Measurements from ENCODE around the gene RAB3IL1. TPM values are rescaled to one million over a fixed set of nuclear protein-coding genes. Genes with fewer than 3 reads are reported as not detected.
A peak's percentile ranks its signal among the peaks of the same experiment; 100 is the strongest.

Gene RAB3IL1
- total and polyA plus RNA-seq, 2 of the 13 experiments (the other 11 are each of a cell fraction or from before 2014, with no cell fraction given) = 1.2 to 2.0 TPM

- no peak for TF ChIP-seq TEF (CRISPR knock-in tag; IDR thresholded peaks at IDR 0.05)
- TF ChIP-seq ZNF768 (CRISPR knock-in tag; IDR thresholded peaks at IDR 0.05) = peak; percentile 53
- TF ChIP-seq ZNF414 (CRISPR knock-in tag; IDR thresholded peaks at IDR 0.05) = no peak
- TF ChIP-seq HNF1A (IDR thresholded peaks at IDR 0.05; ENCODE audit: low read depth) = no peak
- no peak for TF ChIP-seq HNF1A (CRISPR knock-in tag; IDR thresholded peaks at IDR 0.05; ENCODE audit: borderline replicate concordance)
- no peak for TF ChIP-seq ZNF547 (CRISPR knock-in tag; IDR thresholded peaks at IDR 0.05)
These were observed at the start of gene RAB3IL1 (continued) for GRCh38 chr11:61917334-61918109.
